HG03039 (cell line): ENCODE data around the gene ANKH.

Experiments used
- ATAC-seq: cut with Tn5 transposase; IDR thresholded peaks from one replicate; pipeline ENCODE4 v1.9.1; 2021; ENCODE audit warnings: mild to moderate bottlenecking, moderate library complexity; ENCODE audit not compliant: unreplicated experiment

ANKH gene

DNA sequence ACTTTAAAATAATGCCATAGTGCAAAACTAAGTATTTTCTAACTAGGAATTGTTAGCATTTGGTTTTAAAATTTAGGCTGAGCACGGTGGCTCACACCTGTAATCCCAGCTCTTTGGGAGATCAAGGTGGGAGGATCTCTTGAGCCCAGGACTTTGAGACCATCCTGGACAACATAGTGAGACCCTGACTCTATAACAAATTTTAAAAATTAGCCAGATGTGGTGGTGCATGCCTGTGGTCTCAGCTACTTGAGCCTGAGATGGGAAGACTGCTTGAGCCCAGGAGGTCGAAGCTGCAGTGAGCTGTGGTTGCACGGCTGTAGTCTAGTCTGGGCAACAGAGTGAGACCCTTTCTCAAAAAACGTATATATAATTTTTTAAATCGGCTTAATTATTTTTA is 202.2 kb downstream of the ANKH start:
- no peak for ATAC-seq

GRCh38 chr5:14668181-14668591 is 203.4 kb downstream of the ANKH start:
- ATAC-seq, result no peak

DNA sequence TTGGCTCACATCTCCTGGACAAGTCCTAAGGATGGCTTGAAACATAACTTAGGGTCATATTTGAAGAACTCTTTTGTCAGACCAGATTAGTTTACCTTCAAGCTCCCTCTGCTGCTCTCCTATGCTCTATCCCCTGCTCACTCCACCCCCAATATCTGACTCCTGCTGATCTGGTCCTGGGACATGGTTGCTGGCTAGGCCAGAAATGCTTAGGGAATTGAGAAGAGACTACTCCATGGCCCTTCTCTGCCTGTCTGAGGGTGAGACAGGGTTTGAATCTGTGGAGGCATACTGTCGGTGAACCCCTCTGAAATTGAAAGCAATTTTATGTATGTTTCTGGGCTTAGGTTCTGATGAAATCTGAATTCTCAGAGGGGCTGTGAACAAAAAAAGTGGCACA is 203.8 kb downstream of the ANKH start:
- ATAC-seq, result no peak

DNA sequence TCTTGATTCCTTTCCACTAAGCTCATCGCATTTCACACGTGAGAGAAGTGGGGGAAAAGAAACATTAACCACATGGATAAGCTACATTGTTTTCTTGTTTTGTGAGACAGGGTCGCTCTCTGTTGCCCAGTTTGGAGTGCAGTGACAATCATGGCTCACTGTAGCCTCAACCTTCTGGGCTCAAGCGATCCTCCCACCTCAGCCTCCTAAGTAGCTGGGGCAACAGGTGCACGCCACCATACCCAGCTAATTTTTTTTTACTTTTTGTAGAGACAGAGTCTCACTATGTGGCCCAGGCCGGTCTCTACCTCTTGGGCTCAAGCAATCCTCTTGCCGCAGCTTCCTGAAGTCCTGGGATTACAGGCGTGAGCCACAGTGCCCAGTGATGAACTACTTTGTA is 204.3 kb downstream of the ANKH start:
- ATAC-seq, result no peak

DNA sequence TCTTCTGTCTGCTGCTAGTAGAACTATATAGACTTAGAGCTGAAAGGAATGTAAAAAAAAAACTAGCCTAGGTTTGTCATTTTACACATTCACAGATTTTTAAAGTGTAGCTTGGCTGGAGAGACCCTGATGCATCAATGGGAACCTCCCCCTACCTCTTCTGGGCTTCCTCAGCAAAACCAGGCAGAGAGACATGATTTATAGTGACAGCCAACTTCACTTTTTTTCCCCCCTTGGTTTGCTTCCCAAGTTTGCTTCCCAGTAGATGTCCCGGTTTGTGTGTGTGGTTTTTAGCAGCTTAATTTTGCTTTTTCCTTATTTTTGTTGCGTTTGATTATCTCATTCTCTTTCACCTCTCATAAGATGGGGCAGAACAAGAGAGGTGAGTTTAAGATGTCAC is 205.2 kb downstream of the ANKH start:
- ATAC-seq, result no peak

DNA sequence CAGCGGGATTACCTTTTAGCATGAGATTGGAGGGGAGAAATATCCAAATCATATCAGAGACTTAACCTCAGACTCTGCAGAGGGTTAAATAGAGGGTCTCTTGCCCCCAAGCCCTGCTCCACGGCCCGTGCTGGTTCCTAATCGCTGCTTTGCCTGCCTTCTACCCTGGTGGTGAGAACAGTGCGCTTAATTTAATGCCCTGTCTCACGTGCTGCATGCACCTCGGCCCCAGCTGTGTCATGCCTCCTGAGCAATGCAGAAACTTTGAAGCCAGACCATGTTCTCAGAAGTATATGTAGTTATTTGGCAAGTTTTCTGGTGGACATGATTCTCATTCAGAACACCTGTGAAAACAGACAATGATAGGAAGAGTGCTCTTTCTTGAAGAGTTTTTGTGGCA is 205.6 kb downstream of the ANKH start:
- peak; percentile 31 for ATAC-seq

DNA sequence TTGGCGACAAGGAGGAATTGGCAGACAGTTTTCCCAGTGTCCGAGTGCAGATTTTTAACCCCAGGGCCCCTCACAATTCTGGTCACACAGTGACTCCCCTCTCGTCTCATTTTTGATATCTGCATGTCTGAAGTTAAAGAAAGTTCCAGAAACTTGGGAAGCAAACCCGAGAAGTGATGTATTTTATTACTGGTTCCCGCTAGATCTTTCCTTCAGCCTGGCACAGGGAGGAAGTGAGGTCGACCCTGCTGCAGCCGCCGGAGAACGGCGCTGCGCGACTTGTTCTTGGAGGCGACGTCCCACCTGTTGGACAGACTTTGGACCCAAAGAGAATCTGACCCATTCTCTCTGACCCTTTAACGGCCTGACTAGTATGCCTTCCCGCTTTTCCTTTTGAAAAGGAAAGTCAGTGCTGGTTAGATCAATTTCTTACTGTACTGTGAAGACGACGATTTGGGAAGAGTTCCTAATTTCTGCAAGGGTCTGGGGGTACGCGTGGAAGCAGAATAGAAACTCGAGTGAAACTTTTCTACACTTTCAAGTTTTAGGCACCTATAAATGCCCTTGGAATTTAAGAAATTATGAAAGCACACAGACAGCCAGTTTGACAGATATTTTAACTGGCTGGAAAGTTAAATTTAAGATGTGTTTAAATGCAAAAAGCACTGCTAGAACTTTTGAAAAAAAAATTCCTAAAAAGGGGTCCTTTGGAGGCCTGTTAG is 206.3 kb downstream of the ANKH start:
- ATAC-seq, result no peak

- peak; percentile 71 for ATAC-seq
These were observed 207.1 kb downstream of the ANKH start, which contains the start of gene OTULIN for GRCh38 chr5:14664270-14665100. TSS of gene OTULIN (plus strand) at chr5:14664718. CDS start at chr5:14664826, 108 bp downstream.

DNA sequence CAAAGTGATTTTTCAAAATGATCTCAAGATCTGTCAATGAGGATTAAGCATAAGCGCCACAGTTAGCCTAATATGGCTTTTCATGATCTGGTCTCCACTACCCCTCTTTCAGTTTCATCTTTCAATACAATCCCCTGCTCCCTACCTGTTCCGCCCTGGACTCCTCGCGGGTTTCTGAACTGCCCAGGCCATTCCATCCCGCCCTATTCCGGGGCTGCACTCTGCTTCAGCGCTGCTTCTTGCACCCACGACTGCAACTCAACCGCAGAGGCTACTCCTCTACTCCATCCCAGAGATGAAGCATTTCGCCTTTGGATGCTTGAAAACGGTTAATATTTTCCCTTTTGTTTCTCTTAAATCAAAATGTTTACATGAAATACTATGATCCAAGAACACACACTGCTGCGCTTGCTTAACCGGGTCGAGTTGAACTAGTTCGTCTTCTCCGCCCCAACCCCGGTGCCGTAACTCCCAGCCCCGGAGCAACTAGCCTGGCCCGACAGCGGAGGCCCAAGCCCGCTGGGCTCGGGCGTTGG is 207.8 kb downstream of the ANKH start:
- ATAC-seq, result no peak

DNA sequence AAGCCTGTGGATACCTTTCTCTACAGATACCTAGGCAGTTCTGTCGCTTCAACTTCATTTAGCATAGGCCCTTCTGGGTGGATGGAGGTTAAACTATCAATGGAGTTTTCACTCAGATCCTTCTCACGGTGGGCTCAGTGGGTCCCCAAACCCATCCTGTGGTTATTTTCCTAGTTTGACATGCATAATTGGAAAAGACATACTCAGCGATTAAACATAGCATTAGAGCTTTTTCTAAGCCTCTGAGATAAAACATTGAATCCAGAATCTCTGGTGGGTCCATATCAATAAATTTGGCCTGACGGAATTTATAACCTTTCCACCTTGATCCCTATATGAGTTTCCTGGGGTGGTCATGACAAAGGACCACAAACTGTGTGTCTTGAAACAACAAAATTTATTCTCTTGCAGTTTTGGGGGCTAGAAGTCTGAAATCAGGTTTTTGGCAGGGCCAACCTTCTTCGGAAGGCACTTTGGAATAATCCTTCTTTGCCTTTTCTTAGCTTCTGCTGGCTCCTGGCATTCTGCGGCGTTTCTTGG is 208.8 kb downstream of the ANKH start:
- ATAC-seq, result no peak

- ATAC-seq, result no peak
These were observed 210.7 kb downstream of the ANKH start for GRCh38 chr5:14660833-14661232.

- no peak for ATAC-seq
These were observed 211.6 kb downstream of the ANKH start for GRCh38 chr5:14659821-14660607.

DNA sequence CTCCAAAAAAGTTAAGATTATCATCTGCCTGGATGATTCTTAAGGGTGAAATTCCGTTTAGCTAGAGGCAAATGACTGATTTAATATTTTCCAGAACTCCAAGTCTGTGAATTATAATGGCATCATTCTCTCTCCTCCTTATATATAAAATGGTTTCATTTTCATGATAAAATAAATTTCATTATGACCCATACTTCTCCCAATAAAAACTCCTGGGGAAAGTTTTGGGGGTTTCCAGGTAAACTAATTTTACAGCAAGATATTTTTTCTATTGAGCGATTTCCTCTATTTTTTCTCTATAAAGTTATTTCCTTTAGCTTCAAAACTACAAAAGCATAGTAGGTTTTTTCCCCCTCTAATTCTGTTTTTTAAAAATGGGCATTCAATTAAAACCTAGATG is 214.7 kb downstream of the ANKH start:
- ATAC-seq, result no peak

DNA sequence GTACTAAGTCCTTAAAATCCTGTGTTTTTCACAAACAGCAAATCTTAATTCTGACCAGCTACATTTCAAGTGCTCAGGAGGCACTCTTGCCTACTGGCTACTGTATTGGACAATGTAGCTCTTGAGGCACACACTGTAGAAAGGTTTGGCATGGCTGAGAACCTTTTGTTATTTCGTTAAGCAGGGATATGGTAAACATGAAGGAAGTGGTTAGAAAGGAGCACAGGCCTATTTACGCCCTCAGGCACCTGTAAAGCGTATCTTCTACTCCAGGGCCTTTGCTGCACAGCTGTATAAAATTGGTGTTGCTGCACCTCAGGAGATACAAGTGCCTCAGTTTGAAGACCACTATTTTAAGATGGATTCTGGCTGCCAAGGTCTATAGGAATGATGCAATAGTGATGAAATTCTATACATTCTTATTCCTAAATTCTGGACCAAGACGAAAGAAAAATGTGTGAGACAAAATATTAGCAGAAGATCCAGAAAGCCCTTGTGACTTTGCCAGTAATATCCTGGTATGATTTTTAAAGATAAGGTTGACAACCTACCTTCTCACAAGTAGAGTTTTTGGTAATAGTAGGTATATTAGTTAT is 216.3 kb downstream of the ANKH start:
- ATAC-seq, result no peak
